AG04449 (cell line): ENCODE data around the gene IL12A.

Source experiments
- CTCF ChIA-PET: fragments of 350-600 bp; formaldehyde crosslinking; extraction: SDS; loops from one replicate; lab custom pipeline; 2021; ENCODE audit warnings: antibody characterized with exemption; lab: Yijun Ruan, JAX
- POLR2A ChIA-PET: fragments of 400-600, 350-600 bp; formaldehyde crosslinking; extraction: SDS; loops from one replicate; lab custom pipeline; 2020; ENCODE audit warnings: antibody characterized with exemption, inconsistent platforms; lab: Yijun Ruan, JAX
- DNase-seq: peaks from one replicate; pipeline ENCODE4 v3.0.0-alpha.2; 2010; ENCODE audit warnings: low read depth, low spot score
- H3K4me3 ChIP-seq: 2 replicates; pipeline ENCODE4 v1.5.1; 2011; ENCODE audit warnings: low read depth, mild to moderate bottlenecking, control low read depth, low read length
- TF ChIP-seq, protein P1 (sequence below): IDR thresholded peaks from one replicate; pipeline ENCODE4 v1.5.1; 2011; ENCODE audit warnings: mild to moderate bottlenecking, moderate library complexity, low read length, control low read depth, inconsistent platforms; ENCODE audit not compliant: insufficient read depth; ENCODE audit errors: missing control alignments

The IL12A gene

DNA sequence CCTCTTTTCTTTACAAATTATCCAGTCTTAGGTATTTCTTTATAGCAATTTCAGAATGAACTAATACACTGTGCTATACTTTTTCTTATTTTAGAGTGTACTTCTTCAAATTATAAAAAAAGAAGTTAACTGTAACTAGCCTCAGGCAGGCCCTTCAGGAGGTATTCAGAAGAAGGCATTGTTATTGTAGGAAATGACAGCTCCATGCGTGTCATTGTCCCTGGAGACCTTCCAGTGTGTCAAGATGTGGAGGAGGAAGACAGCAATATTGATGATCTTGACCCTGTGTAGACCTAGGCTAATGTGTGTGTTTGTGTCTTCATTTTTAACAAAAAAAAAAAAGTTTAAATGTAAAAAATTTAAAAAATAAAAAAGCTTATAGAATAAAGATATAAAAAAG is 55.5 kb downstream of the IL12A start:
- DNase-seq: no peak
- H3K4me3 ChIP-seq: no peak overlapping the region
- TF ChIP-seq, protein P1, sequence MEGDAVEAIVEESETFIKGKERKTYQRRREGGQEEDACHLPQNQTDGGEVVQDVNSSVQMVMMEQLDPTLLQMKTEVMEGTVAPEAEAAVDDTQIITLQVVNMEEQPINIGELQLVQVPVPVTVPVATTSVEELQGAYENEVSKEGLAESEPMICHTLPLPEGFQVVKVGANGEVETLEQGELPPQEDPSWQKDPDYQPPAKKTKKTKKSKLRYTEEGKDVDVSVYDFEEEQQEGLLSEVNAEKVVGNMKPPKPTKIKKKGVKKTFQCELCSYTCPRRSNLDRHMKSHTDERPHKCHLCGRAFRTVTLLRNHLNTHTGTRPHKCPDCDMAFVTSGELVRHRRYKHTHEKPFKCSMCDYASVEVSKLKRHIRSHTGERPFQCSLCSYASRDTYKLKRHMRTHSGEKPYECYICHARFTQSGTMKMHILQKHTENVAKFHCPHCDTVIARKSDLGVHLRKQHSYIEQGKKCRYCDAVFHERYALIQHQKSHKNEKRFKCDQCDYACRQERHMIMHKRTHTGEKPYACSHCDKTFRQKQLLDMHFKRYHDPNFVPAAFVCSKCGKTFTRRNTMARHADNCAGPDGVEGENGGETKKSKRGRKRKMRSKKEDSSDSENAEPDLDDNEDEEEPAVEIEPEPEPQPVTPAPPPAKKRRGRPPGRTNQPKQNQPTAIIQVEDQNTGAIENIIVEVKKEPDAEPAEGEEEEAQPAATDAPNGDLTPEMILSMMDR: no peak
- ChIA-PET POLR2A (no interaction called here), CTCF (interaction anchor here (1.0 to 4.2 kb wide), 2 partner anchors 10 to 15 kb away, joined by 3 to 21 read pairs; no protein-coding TSS in a partner anchor)
